GM04503 (cell line): ENCODE measurements around the gene CHMP4B.

Experiments
- DNase-seq: peaks from one replicate; pipeline ENCODE4 v3.0.0-alpha.2; 2012; ENCODE audit warnings: low read depth

Gene CHMP4B

GRCh38 chr20:33900521-33901131, 89.5 kb downstream of the CHMP4B start:
- no peak for DNase-seq

GRCh38 chr20:33901132-33901523, 90.0 kb downstream of the CHMP4B start:
- DNase-seq: no peak

DNA sequence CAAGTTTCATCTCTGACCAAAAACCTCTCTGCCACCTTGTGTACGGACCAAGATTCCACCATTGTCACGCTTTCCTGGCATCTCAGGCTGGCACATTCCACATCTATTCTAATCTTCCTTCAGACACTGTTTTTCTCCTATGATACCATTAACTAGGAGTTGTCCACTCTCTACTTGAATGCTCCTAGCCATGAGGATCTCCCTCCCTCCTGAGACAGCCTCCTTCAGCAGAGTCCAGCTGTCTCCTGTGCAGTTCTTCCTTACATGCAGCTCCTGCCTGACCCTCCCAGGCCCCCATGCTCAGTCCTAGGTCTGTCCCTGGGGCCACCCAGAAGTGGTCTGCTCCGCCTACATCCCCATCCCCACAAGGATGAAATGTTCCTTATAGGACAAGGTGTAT, 90.9 kb downstream of the CHMP4B start:
- no peak for DNase-seq
